Measurements from ENCODE around the gene TMEM154. TPM values are rescaled to one million over a fixed set of nuclear protein-coding genes. Genes with fewer than 3 reads are reported as not detected.

TMEM154 gene
- total RNA-seq, 1 donor: 5.5 TPM

GRCh38 chr4:152579916-152580315 lies 99.9 kb downstream of the TMEM154 start:
- TF ChIP-seq CTCF (IDR thresholded peaks at IDR 0.05; ENCODE audit: insufficient read depth, low read length): no peak
- H3K4me3 ChIP-seq (ENCODE audit: low read depth, low read length): no peak overlapping the region
- DNase-seq (ENCODE audit: low read depth): no peak

GRCh38 chr4:152579107-152579764 lies 100.6 kb downstream of the TMEM154 start:
- H3K4me3 ChIP-seq (ENCODE audit: low read depth, low read length): no peak overlapping the region
- TF ChIP-seq CTCF (IDR thresholded peaks at IDR 0.05; ENCODE audit: insufficient read depth, low read length): no peak
- DNase-seq (ENCODE audit: low read depth): no peak

- DNase-seq (ENCODE audit: low read depth): no peak
- H3K4me3 ChIP-seq (ENCODE audit: low read depth, low read length): no peak overlapping the region
- no peak for TF ChIP-seq CTCF (IDR thresholded peaks at IDR 0.05; ENCODE audit: insufficient read depth, low read length)
These were observed 101.1 kb downstream of the TMEM154 start for GRCh38 chr4:152578670-152579069.

- TF ChIP-seq CTCF (IDR thresholded peaks at IDR 0.05; ENCODE audit: insufficient read depth, low read length): no peak
- H3K4me3 ChIP-seq (ENCODE audit: low read depth, low read length): no peak overlapping the region
- no peak for DNase-seq (ENCODE audit: low read depth)
These were observed 101.9 kb downstream of the TMEM154 start for GRCh38 chr4:152577708-152578396.

- no peak for DNase-seq (ENCODE audit: low read depth)
- H3K4me3 ChIP-seq (ENCODE audit: low read depth, low read length): no peak overlapping the region
- no peak for TF ChIP-seq CTCF (IDR thresholded peaks at IDR 0.05; ENCODE audit: insufficient read depth, low read length)
These were observed 104.3 kb downstream of the TMEM154 start for GRCh38 chr4:152575533-152575932.

- H3K4me3 ChIP-seq (ENCODE audit: low read depth, low read length): no peak overlapping the region
- TF ChIP-seq CTCF (IDR thresholded peaks at IDR 0.05; ENCODE audit: insufficient read depth, low read length): no peak
- no peak for DNase-seq (ENCODE audit: low read depth)
These were observed 105.9 kb downstream of the TMEM154 start for GRCh38 chr4:152573861-152574260.

All from fibroblast of the aortic adventitia (primary cell).